Tibial artery (tissue), 4 donors: ENCODE data around the gene ACTN4.

Experiments
- DNase-seq, 2 donors: peaks; one replicate each; pipeline ENCODE4 v3.0.0-alpha.2; 2019
- H3K27ac ChIP-seq, 2 donors: fragments of 200-600 bp; sonication (generic) in 1 of 2; 1 replicate in 1 of 2; 2 replicates in 1 of 2; pipeline ENCODE4 v1.5.1; 2018 to 2019; ENCODE audit warnings: mild to moderate bottlenecking in 1 of 2
- H3K27me3 ChIP-seq, 2 donors: fragments of 200-600 bp; sonication (generic) in 1 of 2; one replicate each; pipeline versions ENCODE4 v1.5.1 to v1.6.0; 2016 to 2019
- H3K36me3 ChIP-seq, 3 donors: fragments of 200-600 bp; sonication (generic) in 2 of 3; one replicate each; pipeline ENCODE4 v1.5.1; 2016 to 2019; ENCODE audit warnings: mild to moderate bottlenecking in 2 of 3
- H3K4me1 ChIP-seq, 4 donors: fragments of 200-600 bp; sonication (generic) in 2 of 4; 1 replicate in 3 of 4; 2 replicates in 1 of 4; pipeline ENCODE4 v1.5.1; 2016 to 2019
- H3K4me3 ChIP-seq, 2 donors: fragments of 200-600 bp; sonication (generic) in 1 of 2; 1 replicate in 1 of 2; 2 replicates in 1 of 2; pipeline ENCODE4 v1.5.1; 2018 to 2019; ENCODE audit warnings: mild to moderate bottlenecking in 2 of 2
- H3K9me3 ChIP-seq, 3 donors: fragments of 200-600 bp; sonication (generic) in 1 of 3; one replicate each; pipeline ENCODE4 v1.5.1; 2016 to 2019
- CTCF ChIP-seq, 2 experiments: fragments of 200-600 bp in 1 of 2; fragments of 450-650 bp in 1 of 2; IDR thresholded peaks; one replicate each; pipeline ENCODE4 v1.5.1; 2017 to 2019; ENCODE audit warnings: antibody characterized with exemption in 2 of 2, mild to moderate bottlenecking in 1 of 2, moderate library complexity in 1 of 2
- intact Hi-C: fragments of 100-400 bp; cut with DNase I; formaldehyde crosslinking; loops from one replicate; pipeline ENCODE4 v1.15.0; 2023; ENCODE audit warnings: low total_unique reads

The ACTN4 gene

GRCh38 chr19:38632476-38633213 is 14.8 kb upstream of the ACTN4 start:
- H3K4me1 ChIP-seq: peaks cover 0 to 9% (median 0%) of the 10 kb centered on the region in 4 donors
- TF ChIP-seq CTCF (IDR thresholded peaks at IDR 0.05): no peak
- H3K36me3 ChIP-seq: peaks cover 26 to 86% (median 70%) of the 10 kb centered on the region in 3 donors
- no peak for DNase-seq
- no peak overlapping the region for H3K27ac ChIP-seq
- intact Hi-C loops: loop anchor here (5.0 kb wide), 1 partner anchor 230 kb away; the partner anchor contains the start of gene FAM98C
- H3K9me3 ChIP-seq: no peaks in the 10 kb centered on the region
- H3K4me3 ChIP-seq: no peak overlapping the region
- no peaks in the 10 kb centered on the region for H3K27me3 ChIP-seq

GRCh38 chr19:38634757-38635482 is 12.5 kb upstream of the ACTN4 start:
- H3K27ac ChIP-seq: peak overlapping the region in 1 of 2 donors; percentile 25

GRCh38 chr19:38635483-38636399 is 11.7 kb upstream of the ACTN4 start:
- Histone ChIP-seq H3K4me3 (no peak overlapping the region), H3K27ac (peak overlapping the region in 1 of 2 donors; percentile 25), H3K9me3 (no peaks in the 10 kb centered on the region), H3K27me3 (no peaks in the 10 kb centered on the region), H3K36me3 (peaks cover 6 to 66% (median 44%) of the 10 kb centered on the region in 3 donors), H3K4me1 (peaks cover 0 to 9% (median 0%) of the 10 kb centered on the region in 4 donors)
- no peak for DNase-seq
- intact Hi-C loops: loop anchor here (5.0 kb wide), 1 partner anchor 118 kb away; no protein-coding TSS in a partner anchor
- TF ChIP-seq CTCF (IDR thresholded peaks at IDR 0.05): no peak

More at GRCh38 chr19:38634757-38635482, 12.5 kb upstream of the ACTN4 start:
- peak; percentile 90 to 97 for TF ChIP-seq CTCF (IDR thresholded peaks at IDR 0.05)
- Histone ChIP-seq H3K27me3 (no peaks in the 10 kb centered on the region), H3K4me3 (no peak overlapping the region), H3K4me1 (peaks cover 0 to 9% (median 0%) of the 10 kb centered on the region in 4 donors), H3K36me3 (peaks cover 6 to 74% (median 49%) of the 10 kb centered on the region in 3 donors), H3K9me3 (no peaks in the 10 kb centered on the region)
- peak; percentile 63 to 84 for DNase-seq
- intact Hi-C loops: loop anchor here (5.0 kb wide), 2 partner anchors 118 to 233 kb away; partner anchors contain the start of gene FAM98C

- Histone ChIP-seq H3K4me3 (no peak overlapping the region), H3K27me3 (no peaks in the 10 kb centered on the region), H3K4me1 (peaks cover 0 to 9% (median 0%) of the 10 kb centered on the region in 4 donors), H3K36me3 (peaks cover 0 to 39% (median 19%) of the 10 kb centered on the region in 3 donors), H3K27ac (no peak overlapping the region), H3K9me3 (no peaks in the 10 kb centered on the region)
- no peak for DNase-seq
- intact Hi-C loops: loop anchor here (5.0 kb wide), 1 partner anchor 121 kb away; no protein-coding TSS in a partner anchor
- no peak for TF ChIP-seq CTCF (IDR thresholded peaks at IDR 0.05)
Measured at GRCh38 chr19:38638461-38638860, 9.0 kb upstream of the ACTN4 start.

GRCh38 chr19:38639679-38640078 is 7.8 kb upstream of the ACTN4 start:
- intact Hi-C loops: loop anchor here (5.0 kb wide), 1 partner anchor 122 kb away; no protein-coding TSS in a partner anchor
- no peak overlapping the region for H3K27ac ChIP-seq
- no peak for DNase-seq

More at GRCh38 chr19:38639679-38640078, 7.8 kb upstream of the ACTN4 start:
- Histone ChIP-seq H3K27me3 (no peaks in the 10 kb centered on the region), H3K4me1 (peaks cover 0 to 7% (median 0%) of the 10 kb centered on the region in 4 donors), H3K9me3 (no peaks in the 10 kb centered on the region), H3K36me3 (peaks cover 0 to 38% (median 17%) of the 10 kb centered on the region in 3 donors), H3K4me3 (no peak overlapping the region)
- no peak for TF ChIP-seq CTCF (IDR thresholded peaks at IDR 0.05)
